Body of pancreas (tissue), 4 donors: ENCODE data around the gene PAK5.

Source experiments
- POLR2A ChIP-seq, 3 donors: fragments of 450-650 bp; IDR thresholded peaks; one replicate each; pipeline ENCODE4 v1.6.1; 2016; ENCODE audit warnings: antibody characterized with exemption in 3 of 3, mild to moderate bottlenecking in 2 of 3
- TF ChIP-seq, protein P1 (sequence below), 7 experiments: fragments of 450-650 bp in 4 of 7; fragments of 200-600 bp in 3 of 7; sonication (generic) in 3 of 7; IDR thresholded peaks; one replicate each; pipeline ENCODE4 v1.5.1; 2016 to 2019; ENCODE audit warnings: antibody characterized with exemption in 7 of 7

- TF ChIP-seq POLR2A (IDR thresholded peaks at IDR 0.05): no peak
- TF ChIP-seq, protein P1, sequence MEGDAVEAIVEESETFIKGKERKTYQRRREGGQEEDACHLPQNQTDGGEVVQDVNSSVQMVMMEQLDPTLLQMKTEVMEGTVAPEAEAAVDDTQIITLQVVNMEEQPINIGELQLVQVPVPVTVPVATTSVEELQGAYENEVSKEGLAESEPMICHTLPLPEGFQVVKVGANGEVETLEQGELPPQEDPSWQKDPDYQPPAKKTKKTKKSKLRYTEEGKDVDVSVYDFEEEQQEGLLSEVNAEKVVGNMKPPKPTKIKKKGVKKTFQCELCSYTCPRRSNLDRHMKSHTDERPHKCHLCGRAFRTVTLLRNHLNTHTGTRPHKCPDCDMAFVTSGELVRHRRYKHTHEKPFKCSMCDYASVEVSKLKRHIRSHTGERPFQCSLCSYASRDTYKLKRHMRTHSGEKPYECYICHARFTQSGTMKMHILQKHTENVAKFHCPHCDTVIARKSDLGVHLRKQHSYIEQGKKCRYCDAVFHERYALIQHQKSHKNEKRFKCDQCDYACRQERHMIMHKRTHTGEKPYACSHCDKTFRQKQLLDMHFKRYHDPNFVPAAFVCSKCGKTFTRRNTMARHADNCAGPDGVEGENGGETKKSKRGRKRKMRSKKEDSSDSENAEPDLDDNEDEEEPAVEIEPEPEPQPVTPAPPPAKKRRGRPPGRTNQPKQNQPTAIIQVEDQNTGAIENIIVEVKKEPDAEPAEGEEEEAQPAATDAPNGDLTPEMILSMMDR (IDR thresholded peaks at IDR 0.05): no peak
Observed at GRCh38 chr20:9577397-9577796, 261.5 kb downstream of the PAK5 start.
